GM19099 (cell line): Measurements from ENCODE around the gene PALLD.

Experiments used
- POLR2A ChIP-seq: IDR thresholded peaks from 3 replicates; pipeline ENCODE4 v1.6.1; 2011; ENCODE audit warnings: low read depth; ENCODE audit not compliant: insufficient read length; ENCODE audit errors: extremely low read depth

The PALLD gene

GRCh38 chr4:168496834-168497233 lies at the start of gene PALLD:
Gene PALLD, plus strand, starts transcription at chr4:168497052.
- no peak for TF ChIP-seq POLR2A

DNA sequence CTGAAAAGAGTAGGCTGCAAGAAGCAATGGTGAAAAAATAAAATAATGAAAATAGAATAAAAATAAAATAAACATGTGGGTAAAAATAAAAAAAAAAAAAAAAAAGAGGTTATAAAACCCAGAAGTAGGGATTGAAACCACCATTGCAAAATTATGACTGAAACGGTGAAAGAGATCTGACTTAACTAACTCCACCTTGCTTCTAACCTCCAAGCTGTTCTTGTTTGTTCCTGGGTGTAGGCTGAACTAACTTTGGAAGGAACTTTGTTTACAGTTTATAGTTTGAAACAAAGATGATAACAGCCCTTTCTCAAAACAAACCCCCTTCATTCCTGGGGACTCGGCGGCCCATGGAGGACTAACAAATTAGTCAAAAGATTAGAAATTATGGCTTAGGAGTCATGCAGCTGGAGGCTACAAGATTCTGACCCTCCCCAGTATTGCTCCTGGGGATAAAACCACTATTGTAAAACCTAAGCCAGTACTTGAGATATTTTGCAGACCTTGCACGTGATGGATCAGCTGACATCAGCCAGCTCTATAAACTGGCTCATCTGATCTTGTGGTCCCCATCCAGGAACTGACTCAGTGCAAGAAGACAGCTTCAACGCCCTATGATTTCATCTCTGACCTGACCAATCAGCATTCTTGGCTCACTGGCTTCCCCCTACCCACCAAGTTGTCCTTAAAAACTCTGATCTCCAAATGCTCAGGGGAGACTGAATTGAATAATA lies 47.0 kb upstream of the PALLD start:
- TF ChIP-seq POLR2A: no peak

GRCh38 chr4:168451331-168451730 lies 45.5 kb upstream of the PALLD start:
- TF ChIP-seq POLR2A: no peak

GRCh38 chr4:168451744-168452390 lies 45.0 kb upstream of the PALLD start:
- TF ChIP-seq POLR2A: no peak

- TF ChIP-seq POLR2A: no peak
Observed at GRCh38 chr4:168453146-168453545, 43.7 kb upstream of the PALLD start.

DNA sequence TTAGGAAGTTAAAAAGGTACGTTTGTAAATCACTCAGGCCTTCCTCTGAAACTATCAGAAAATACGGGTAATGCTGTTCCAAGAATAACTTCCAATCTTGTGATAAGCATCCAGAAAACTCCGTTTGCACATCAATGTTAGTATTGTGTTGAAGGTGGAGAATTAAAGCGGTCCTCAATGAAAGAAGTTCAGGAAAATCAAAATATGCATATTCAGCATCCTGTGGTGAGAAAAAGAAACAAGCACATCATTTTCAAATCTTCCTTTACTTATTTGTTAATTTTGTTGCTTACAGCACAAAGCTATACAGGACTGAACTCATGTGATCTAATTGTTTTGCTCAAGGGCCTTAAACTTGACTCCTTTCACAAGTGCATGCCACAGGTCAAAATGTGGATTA lies 35.0 kb upstream of the PALLD start:
- no peak for TF ChIP-seq POLR2A

- TF ChIP-seq POLR2A: no peak
Observed at GRCh38 chr4:168472920-168473319, 23.9 kb upstream of the PALLD start.

- TF ChIP-seq POLR2A: no peak
Observed at GRCh38 chr4:168474660-168475320, 22.1 kb upstream of the PALLD start.

DNA sequence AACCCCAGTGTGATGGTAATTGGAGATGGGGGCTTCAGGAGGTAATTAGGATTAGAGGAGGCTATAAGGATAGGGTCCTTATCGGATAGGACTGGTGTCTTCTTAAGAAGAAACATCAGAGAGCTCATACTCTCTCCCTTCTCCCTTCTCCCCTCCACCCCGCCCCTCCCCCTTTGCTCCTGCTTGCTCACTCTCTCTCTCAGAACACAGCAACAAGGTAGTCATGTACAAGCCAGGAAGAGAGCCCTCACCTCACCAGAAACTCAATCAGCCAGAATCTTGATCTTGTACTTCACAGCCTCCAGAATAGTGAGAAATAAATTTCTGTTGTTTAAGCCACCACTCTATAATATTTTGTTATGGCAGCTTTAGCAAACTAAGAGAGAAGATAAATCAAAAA lies 21.1 kb upstream of the PALLD start:
- TF ChIP-seq POLR2A: no peak

GRCh38 chr4:168478868-168479267 lies 18.0 kb upstream of the PALLD start:
- no peak for TF ChIP-seq POLR2A

- no peak for TF ChIP-seq POLR2A
Observed at GRCh38 chr4:168480931-168481611, 15.8 kb upstream of the PALLD start.

DNA sequence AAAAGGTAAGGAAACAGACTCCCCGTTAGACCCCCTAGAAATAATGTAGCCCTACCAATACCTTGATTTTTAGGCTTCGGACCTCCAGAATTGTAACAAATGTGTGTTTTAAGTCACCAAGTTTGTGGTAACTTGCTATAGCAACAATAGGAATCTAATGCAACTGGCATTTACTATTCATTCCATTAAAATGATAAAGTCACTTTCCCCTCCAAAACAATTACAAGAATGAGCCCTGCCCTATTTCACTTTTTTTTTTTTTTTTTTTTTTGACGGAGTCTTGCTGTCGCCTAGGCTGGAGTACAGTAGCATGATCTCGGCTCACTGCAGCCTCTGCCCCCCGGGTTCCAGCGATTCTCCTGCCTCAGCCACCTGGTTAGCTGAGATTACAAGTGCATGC lies 13.0 kb upstream of the PALLD start:
- no peak for TF ChIP-seq POLR2A

GRCh38 chr4:168484626-168485025 lies 12.2 kb upstream of the PALLD start:
- TF ChIP-seq POLR2A: no peak

- TF ChIP-seq POLR2A: no peak
Observed at GRCh38 chr4:168485156-168485910, 11.5 kb upstream of the PALLD start.

- TF ChIP-seq POLR2A: no peak
Observed at GRCh38 chr4:168486912-168487281, 10.0 kb upstream of the PALLD start.
